AG09309 (cell line): ENCODE measurements around the gene RPAP3.

Source experiments
- DNase-seq: peaks from one replicate; pipeline ENCODE4 v3.0.0-alpha.2; 2010; ENCODE audit warnings: low read depth
- H3K4me3 ChIP-seq: 2 replicates; pipeline ENCODE4 v1.5.1; 2011; ENCODE audit warnings: mild to moderate bottlenecking, low read depth, low read length, moderate library complexity; ENCODE audit not compliant: control insufficient read depth
- CTCF ChIP-seq: IDR thresholded peaks from 2 replicates; pipeline ENCODE4 v1.5.1; 2011; ENCODE audit warnings: mild to moderate bottlenecking, low read depth, low read length, inconsistent platforms; ENCODE audit not compliant: insufficient read depth, control insufficient read depth; ENCODE audit errors: missing control alignments

Gene RPAP3

GRCh38 chr12:47733142-47733541 lies 27.3 kb upstream of the RPAP3 start:
- H3K4me3 ChIP-seq, result no peak overlapping the region
- no peak for DNase-seq
- TF ChIP-seq CTCF, result no peak

GRCh38 chr12:47732504-47732903 lies 26.7 kb upstream of the RPAP3 start:
- no peak for DNase-seq
- no peak for TF ChIP-seq CTCF
- H3K4me3 ChIP-seq, result no peak overlapping the region

GRCh38 chr12:47731723-47732122 lies 25.9 kb upstream of the RPAP3 start:
- TF ChIP-seq CTCF, result no peak
- DNase-seq, result no peak
- H3K4me3 ChIP-seq, result no peak overlapping the region

GRCh38 chr12:47730341-47730744 lies 24.5 kb upstream of the RPAP3 start:
- no peak for TF ChIP-seq CTCF
- no peak for DNase-seq

GRCh38 chr12:47729233-47729632 lies 23.4 kb upstream of the RPAP3 start:
- DNase-seq, result no peak
- no peak overlapping the region for H3K4me3 ChIP-seq
- no peak for TF ChIP-seq CTCF

More at GRCh38 chr12:47730341-47730744, 24.5 kb upstream of the RPAP3 start:
- H3K4me3 ChIP-seq, result no peak overlapping the region

DNA sequence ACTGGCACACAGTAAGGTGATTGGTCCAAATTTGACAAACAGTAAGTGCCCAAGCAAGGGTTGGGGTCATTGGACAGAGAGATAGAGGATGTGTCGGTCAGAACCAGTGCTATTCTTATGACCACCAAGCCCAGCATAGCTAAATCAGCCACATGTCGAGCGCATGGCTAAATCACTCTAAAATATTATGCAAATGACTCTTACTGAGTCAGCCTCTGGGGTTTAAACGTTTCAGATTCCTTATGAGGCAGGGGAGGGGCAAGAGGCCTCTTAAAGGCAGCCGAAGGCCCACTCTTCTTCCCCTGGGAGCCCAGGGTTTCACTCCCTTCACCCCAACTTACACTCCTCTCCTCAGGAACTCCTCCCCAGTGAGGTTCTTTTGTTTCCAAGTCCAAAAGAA lies 20.1 kb upstream of the RPAP3 start:
- no peak overlapping the region for H3K4me3 ChIP-seq
- TF ChIP-seq CTCF, result no peak
- no peak for DNase-seq
